CD4-positive, alpha-beta T cell treated with Interleukin-4 for 4 hours (primary cell): ENCODE data around the gene FEZ2.
"Not testable (repeated sequence)": the region's sequence is repeated elsewhere in the genome, so short reads cannot be mapped to it uniquely, and the experiment has no call there.

Experiments used
- DNase-seq: peaks from one replicate; pipeline ENCODE4 v3.0.0-alpha.2; 2020

FEZ2 gene, protein sequence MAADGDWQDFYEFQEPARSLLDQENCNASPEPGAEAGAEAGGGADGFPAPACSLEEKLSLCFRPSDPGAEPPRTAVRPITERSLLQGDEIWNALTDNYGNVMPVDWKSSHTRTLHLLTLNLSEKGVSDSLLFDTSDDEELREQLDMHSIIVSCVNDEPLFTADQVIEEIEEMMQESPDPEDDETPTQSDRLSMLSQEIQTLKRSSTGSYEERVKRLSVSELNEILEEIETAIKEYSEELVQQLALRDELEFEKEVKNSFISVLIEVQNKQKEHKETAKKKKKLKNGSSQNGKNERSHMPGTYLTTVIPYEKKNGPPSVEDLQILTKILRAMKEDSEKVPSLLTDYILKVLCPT

DNA sequence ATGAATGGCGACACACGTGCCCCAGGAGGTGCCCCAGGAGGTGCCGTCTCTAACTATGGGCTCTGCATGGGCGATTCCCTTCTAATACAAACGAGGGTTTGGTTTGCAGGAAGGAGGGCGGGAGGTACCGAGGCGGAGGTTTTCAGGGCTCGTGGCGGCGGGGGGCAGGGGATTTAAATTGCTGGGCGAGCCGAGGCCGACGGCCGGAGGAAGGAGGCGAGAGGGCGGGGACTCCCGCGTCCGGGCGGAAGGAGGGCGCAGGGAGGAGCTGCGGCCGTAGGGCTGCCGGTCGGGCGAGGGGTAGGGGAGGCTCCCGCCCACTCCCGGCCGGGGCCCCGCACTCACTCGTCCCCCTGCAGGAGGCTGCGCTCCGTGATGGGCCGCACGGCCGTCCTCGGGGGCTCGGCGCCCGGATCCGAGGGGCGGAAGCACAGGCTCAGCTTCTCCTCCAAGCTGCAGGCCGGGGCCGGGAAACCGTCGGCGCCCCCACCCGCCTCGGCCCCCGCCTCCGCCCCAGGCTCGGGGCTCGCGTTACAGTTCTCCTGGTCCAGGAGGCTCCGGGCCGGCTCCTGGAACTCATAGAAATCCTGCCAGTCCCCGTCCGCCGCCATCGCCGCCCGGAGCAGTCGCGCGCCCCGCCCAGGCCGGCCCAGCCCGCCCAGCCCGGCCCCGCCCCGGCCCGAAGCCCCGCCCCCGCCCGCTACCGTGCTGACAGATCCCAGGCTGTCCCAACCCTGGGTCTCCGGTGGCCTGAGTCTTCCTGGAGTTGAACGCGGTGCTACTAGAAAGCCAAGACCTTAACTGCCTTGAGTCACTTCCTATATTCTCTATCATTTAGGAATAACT is at the start of gene FEZ2:
FEZ2 (minus strand) TSS at position 637 of the 846 bp plus-strand sequence; CDS start at position 611, 26 bp downstream.
- DNase-seq = peak; percentile 50

- no peak for DNase-seq
Measured at GRCh38 chr2:36634981-36635597, 37.1 kb upstream of the FEZ2 start.

DNA sequence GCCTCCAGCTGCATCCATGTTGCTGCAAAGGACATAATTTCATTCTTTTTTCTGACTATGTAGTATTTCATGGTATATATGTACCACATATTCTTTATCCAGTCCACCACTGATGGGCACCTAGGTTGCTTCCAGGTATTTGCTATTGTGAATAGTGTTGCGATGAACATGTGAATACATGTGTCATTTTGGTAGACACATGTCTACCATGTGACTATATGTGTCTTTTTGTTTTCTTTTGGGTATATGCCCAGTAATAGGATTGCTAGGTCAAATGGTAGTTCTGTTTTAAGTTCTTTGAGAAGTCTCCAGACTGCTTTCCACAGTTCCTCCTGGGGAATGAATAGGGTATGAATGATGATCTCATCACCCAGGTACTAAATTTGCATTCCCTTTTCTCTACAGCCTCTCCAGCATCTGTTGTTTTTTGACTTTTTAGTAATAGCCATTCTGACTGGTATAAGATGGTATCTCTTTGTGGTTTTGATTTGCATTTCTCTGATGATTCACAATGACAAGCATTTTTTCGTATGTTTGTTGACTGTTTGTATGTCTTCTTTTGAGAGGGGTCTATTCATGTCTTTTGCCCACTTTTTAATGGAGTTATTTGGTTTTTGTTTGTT is 35.6 kb upstream of the FEZ2 start:
- no peak for DNase-seq

DNA sequence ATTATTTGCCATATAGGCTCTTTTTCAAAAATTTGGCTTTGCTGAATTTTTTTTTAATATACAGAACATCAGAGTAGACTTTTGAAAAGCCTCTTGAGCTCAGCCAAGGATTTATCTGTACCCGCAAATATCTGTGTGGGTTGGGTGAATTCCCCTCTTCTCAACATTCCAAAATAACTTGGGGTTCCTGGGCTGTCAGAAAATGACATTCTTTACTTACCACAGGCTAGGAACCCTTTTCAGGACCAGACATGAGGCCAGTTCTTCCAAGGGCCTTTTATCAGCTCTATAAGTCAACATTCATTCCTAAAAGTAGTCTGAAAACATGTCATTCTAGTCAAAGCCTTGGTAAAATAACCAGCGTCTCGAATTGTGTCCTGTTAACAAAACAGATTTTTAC is 28.8 kb upstream of the FEZ2 start:
- DNase-seq = no peak

DNA sequence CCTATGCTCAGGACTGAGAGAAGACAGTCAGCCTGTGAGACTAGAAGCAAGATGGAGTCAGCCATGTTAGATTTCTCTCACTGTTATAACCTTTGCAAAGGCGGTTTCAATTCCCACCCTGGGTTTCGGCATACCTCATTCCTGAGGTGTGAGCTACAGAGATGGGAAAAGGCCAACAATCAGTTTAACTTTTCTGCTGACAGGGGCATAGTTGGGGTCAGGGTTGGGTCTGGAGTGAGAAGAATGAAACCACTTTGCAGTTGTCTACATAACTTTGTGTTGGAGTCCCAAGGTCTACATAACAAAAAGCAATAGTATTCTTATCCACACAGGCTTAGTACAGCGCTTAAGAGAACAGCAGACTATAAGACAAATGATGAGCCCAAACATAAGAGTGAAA is 28.1 kb upstream of the FEZ2 start:
- DNase-seq = no peak

DNA sequence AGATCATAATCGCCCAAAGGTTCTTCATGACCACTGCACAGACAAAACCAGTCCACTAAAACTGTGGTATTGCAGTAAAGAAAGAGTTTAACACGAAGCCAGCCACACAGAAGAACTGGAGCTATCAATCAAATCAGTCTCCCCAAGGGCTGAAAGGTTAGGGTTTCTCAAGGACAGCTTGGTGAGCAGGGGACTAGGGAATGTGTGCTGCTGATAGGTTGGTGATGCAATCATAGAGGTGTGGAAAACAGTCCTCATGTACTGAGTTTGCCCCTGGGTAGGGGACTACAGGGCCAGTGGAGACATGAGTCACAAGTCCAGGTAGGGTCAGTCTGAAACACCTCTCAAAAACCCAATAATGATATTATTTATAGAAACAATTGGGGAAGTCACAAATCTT is 27.3 kb upstream of the FEZ2 start:
- no peak for DNase-seq

GRCh38 chr2:36620321-36620720 is 22.4 kb upstream of the FEZ2 start:
- no peak for DNase-seq

DNA sequence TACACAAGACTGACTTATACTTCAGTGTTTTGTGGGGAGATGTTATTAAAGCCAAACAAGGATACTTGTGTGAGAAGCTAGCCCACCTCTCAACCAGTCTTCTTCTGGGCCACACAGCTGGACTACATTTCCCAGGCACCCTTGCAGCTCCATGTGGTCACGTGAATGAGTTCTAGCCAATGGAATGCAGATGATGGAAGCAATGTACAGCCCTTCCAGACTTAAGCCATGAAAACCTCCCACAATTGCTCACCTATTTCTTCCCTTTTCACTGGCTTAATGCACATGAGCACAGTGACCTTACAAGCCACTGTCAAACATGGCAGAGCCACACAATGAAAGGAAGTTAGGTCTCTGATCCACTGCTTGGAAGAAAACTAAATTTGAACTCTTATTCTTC is 20.4 kb upstream of the FEZ2 start:
- peak; percentile 10 for DNase-seq

DNA sequence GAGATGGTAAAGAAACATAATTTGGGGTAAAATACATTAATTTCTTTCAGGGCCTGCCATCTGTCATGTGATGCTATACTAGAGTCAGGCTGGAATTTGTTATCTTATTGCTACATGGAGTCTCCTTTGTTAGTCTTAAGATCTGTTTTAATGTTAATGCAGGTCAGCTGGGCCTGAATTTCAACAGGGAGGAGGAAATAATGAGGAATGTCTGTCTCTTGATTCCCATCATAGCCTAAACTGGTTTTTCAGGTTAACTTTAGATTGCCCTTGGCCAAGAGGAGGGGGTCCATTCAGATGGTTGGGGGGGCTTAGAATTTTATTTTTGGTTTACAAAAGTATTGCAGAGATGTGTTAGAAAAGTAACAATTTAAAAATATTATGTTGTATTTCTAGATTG is 19.0 kb upstream of the FEZ2 start:
- DNase-seq = no peak

DNA sequence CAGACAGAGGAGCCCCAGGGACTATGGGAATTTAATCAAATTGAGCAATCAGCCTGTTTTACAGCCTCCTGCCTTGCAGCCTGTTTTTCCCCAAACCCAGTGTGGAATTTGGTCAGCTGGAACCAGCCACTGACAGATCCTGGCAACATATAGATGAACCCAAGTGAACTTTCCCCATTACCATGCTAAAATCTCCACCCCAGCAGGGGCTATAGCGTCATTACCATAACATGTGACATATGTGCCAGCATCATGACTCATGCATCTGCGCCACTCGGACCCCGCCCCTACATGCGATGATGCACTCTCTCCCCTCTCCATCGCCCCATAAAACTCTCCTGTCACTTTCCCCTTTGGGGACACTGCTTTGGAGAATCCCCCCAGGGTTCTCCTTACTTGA is 17.3 kb upstream of the FEZ2 start:
- DNase-seq = no peak

- DNase-seq = no peak
Measured at GRCh38 chr2:36613801-36614200, 15.8 kb upstream of the FEZ2 start.

DNA sequence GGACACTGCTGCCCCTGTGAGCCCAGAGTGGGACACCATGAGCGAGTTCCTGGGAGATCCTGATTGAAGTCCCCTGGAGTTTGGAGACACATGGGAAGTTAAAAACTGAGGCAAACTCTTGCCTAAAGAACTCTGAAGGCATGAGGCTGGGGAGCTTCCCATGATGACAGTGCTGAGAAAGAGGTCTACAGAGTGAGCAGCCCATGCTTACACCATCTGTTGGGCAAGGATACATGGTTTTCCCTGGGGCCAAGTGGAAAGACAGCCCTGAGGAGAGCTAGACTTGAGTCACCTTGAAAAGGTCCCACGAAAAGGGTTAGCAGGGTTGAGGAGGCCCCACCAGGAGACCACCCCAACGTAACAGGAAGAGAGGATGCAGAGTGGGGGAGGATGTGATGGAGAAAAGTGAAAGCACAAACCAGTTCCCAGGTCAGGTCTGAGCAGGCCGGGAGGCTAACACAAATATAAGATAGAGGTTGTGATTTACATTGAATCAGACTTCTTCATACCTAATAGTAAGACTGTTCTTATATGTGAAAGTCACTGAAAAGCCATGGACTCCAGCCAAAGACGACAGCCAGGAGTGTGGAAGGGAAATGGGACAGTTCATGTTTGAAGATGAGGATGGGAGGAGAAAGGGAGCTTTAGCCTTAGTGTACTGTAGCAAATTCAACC is 13.5 kb upstream of the FEZ2 start:
- no peak for DNase-seq

DNA sequence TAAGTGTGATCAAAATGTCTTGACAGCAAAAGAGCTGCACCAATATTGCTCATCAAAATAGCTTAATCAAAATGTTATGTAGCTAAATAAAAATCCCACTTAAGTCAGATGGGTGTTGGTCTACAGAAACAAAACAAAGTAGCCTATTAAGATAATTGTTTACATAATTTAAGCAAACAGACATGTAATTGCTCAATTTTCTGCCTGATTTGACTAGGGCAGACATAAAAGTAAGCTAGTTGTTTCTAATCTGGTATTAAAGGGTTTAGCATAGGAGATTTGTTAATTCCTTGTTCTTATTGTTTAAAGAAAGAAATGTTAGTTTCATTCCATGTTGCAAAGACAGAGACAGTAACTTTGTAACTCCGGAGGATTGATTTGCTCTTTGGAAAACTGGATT is 11.5 kb upstream of the FEZ2 start:
- DNase-seq = no peak

GRCh38 chr2:36607947-36608346 is 10.0 kb upstream of the FEZ2 start:
- DNase-seq = no peak

DNA sequence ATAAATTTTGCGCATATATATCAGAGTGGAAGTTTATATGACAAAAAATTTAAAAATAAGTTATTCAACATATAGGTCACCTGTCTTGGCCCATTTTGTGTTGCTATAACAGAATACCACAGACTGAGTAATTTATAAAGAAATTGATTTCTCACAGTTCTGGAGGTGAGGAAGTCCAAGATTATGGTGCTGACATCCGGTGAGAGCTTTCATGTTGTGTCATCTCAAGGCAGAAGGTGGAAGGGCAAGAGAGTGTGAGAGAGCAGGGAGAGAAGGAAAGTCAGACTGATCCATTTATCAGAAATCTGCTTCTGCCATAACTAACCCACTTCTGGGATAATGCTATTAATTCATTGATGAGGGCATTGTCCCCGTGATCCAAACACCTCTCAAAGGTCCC is 9.0 kb upstream of the FEZ2 start:
- DNase-seq = no peak

DNA sequence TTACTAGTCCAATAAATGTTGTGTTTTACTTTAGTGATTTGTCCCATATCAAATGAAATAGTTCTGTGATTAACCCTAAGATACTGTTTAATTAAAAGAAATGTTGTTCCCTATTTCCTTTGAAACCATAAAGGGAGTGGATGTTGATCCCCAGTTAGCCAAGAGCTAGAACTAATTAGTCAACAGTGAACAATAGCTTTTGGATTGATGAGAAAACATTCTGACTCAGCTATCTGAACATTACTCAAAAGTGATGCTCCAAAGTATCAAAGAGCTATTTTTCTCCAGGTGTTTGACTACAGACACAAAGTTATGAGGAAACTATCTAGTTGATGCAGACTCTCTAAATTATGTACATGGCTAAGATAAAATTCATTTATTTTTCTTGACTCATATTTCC is 7.3 kb upstream of the FEZ2 start:
- DNase-seq = no peak

DNA sequence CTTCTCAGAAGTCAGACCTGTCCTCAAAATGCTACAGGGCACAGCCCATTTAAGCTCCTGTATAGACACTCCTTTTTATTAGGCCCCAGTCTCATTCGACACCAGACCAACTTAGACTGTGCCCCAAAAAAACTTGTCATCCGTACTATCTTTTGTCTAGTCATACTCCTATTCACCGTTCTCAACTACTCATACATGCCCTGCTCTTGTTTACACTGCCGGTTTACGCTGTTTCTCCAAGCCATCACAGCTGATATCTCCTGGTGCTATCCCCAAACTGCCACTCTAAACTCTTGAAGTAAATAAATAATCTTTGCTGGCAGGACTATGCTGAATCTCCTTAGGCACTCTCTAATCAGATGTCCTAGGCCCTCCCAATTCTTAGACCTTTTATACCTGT is 5.7 kb upstream of the FEZ2 start:
- not testable (repeated sequence) for DNase-seq

GRCh38 chr2:36597003-36597531 is 901 bp downstream of the FEZ2 start:
- no peak for DNase-seq

DNA sequence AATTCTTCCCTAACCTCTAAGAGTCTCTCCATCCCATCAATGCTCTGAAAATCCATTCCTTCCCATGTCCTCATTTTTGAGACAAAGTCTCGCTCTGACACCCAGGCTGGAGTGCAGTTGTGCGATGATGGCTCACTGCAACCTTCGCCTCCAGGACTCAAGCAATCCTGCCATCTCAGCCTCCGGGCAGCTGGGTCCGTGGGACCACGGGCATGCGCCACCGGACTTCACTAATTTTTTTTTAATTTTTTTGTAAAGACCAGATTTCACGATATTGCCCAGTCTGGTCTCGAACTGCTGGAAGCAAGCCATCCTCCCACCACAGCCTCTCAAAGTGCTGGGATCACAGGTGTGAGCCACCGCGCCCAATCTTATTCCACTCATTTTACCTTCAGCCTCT is 1.6 kb downstream of the FEZ2 start:
- DNase-seq = no peak

DNA sequence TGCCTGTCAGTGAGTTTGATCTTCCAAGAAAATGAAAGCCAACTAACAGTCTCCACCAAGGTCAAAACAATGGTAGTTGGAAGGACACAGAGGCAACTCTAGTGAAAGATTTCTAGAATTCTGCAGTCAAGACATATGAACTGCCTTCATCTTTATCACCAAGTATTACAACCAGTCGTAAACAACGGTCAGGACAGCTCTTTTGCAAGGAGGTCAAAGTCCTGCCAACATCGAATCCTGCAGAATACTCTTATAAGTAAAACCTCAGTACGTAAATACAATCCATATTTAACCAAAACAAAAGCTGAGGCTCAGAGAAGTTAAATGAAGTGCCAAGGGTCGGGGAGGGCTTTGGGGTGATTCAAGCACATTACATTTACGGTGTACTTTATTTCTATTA is 3.1 kb downstream of the FEZ2 start:
- no peak for DNase-seq

DNA sequence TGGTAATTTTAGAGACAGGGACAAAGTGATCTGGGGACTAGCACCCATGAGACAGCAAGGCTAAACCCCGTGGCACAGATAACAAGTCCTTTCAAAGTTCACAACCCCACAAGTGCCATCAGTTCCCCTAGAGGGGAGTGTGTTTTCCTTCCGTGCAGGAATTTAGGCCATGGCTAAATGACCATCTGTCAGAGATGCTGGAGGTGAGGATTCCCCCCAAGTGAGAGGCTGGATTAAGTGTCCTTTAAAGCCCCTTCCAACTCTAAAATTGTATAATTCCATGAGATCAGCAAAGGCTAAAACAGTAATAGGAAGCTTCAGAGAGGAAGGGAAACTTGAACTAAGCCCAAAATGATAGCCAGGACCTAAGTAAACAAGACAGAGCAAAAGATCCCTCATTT is 8.7 kb downstream of the FEZ2 start:
- DNase-seq = no peak

GRCh38 chr2:36587556-36587955 is 10.4 kb downstream of the FEZ2 start:
- no peak for DNase-seq

DNA sequence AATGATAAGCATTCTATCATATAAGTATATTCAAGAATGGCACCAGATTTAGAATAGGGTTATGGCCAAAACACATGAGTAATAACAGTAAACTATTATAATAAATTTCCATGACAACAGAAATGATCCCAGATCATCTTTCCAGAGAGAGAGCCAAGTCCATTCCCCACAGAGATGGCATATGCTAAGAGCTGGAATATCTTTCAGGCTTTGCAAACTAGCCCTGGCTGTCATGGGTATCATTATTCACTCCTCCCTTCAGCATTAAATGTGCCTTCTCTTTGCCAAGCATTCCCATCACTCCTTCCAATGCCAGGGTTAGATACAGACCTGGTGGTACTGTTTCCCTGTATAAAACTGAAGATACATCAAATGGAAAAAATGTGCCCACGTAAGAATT is 10.9 kb downstream of the FEZ2 start:
- no peak for DNase-seq
